Retina (tissue), 1 donor: ENCODE results near the gene CANT1.
"Not testable (repeated sequence)": the region's sequence is repeated elsewhere in the genome, so short reads cannot be mapped to it uniquely, and the experiment has no call there.

ENCODE experiments used
- DNase-seq: peaks from one replicate; pipeline ENCODE4 v3.0.0-alpha.2; 2016

Gene CANT1

DNA sequence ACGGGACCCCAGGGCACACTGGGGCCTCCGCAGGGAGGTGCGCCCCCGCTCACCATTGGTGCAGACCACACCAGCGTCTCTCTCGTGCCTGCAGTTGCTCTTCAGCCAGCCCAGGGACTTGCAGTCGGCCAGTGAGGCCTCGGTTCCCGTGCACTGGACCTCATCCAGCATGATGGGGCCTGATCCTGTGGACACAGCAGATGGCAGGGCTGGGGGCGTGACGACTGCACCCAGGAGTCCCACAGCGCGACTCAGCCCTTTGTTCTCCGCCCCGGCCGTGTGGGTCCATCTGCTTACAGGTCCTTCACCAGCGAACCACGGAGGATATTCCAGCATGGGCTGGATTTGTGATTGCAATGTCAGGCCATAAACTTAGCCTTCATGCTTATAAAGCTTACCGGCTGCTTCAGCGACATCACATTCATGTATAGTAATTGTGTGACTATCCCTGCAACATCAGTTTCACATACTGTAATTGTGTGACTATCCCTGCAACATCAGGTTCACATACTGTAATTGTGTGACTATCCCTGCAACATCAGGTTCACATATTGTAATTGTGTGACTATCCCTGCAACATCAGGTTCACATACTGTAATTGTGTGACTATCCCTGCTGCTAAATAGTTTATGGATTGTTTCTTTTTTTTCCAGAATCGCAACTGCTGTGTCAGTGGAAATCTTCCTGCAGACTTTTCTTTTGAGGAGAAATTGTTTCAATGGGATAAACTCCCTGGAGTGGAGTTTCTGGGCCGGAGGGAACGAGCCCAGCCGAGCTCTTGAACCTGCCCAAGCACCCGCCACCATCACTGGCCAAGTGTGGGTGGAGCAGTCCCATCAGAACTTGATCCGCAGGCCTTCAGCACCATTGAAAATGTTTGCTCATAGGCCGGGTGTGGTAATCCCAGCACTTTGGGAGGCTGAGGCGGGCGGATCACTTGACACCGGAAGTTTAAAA is 34.7 kb downstream of the CANT1 start:
- peak; percentile 70 for DNase-seq

DNA sequence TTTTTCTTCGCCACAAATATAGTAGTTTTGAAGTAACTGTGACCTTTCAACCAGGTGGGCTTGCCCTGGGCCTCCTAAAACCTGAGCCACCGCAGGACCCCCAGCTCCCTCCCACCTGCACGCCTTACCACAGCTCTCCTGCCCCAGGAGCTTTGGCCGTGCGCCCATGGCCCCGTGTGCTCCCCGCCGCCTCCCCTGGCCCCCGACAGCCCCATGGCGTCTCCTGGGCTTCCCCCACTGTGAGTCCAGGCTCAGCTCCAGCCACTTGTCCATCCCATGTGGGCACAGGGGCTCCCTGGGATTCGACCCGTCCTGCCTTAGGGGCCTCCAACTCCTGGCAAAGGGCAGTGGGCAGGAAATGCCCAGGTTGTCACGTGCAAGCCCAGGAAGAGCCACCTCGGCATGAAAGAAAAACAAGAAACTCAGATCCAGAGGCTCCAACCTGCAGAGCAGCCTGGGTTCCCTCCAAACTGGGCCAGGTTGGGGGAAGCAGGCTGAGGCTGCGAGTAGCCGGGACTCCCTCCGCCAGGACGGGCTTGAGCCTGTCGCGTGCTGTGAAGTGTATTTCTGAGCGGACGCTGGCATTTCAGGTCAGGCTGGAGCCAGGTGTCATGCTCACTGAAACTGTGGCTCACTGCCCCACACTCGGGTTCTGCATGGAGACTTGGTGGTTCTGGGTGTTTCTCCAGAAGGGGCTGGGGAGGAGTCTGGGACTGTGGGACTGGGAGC is 35.6 kb downstream of the CANT1 start:
- no peak for DNase-seq

GRCh38 chr17:78973196-78973595 is 36.4 kb downstream of the CANT1 start:
- DNase-seq: no peak

DNA sequence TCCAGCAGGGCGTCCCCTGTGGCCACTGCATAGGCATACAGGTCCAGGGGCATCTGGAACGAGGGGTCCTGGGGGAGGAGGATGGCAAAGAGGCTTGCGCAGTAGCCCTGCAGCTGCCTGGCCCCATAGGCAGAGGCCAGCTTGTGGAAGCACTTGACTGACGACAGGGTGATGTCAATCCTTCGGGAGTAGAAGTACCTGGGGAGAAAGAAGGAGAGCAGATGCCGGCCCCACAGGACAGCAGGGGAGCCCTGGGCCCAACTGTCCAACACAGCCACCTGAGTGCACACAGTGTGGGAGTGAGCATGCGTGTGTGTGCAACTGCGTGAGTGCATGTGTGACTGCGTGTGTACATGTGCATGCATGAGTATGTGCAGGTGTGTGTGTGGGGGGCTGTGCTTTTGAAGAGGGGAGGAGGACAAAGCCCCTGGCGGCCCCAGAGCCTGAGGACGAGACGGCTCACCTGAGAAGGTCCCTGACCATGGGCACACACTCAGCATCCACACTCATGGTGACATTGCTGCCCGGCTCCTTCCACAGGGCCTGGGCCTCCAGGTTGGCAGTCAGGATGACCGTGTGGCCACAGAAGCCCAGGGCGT is 37.0 kb downstream of the CANT1 start:
- DNase-seq: no peak

DNA sequence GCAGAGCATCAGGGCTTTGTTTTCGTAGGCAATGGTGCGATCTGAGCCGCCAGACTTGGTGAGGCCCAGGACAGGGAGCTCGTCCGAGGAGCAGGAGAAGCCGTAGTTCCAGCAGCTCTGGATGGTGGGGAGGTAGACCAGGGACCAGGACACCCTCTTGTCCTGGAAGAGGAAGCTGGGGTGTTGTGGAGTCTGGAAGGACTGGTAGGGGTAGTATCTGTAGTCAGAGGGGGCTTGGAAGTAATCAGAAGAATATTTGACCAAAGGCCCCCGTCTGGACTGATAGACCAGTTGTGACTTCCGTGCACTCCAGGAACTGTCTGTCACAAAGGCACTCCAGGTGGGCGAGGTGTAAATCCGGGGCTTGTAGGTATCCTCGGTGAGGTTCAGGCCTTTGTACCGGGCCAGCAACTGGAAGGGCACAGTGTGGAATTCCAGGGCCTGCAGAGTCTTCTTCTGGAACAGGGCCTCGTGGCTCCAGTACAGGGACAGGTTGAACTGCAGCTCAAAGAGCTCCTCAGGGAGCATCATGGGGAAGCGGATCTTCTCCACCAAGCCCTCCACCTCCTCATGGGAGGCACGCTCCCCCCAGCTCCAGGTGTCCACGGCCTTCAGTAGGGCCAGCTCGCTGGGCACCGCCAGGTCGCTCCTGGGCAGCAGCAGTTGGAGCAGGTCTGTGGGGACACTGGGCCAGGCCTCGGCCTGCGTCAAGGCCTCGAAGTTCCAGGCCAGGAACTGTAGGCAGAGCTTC is 37.6 kb downstream of the CANT1 start:
- DNase-seq: no peak

- DNase-seq: peak; percentile 88
Observed at GRCh38 chr17:78970834-78971755, 38.5 kb downstream of the CANT1 start.

DNA sequence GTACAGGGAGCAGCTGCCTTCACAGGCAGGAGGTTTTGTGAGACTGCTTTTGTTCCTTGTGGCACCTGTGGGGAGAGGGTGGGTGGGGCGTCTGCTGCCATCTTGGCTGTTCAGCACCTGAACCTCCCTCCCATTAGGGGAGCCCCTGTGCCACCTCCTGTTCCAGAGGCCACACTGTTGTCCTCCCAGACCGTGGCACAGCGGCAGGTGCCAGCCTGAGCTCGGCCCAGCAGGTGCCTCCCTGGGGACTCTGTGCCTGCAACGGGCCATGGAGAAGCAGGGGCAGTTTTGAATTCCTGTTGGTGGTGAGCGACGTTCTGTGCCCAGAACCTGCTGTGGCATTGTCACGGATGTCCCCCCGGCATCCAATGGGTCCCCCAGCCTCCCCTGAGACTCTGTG is 39.7 kb downstream of the CANT1 start:
- no peak for DNase-seq

DNA sequence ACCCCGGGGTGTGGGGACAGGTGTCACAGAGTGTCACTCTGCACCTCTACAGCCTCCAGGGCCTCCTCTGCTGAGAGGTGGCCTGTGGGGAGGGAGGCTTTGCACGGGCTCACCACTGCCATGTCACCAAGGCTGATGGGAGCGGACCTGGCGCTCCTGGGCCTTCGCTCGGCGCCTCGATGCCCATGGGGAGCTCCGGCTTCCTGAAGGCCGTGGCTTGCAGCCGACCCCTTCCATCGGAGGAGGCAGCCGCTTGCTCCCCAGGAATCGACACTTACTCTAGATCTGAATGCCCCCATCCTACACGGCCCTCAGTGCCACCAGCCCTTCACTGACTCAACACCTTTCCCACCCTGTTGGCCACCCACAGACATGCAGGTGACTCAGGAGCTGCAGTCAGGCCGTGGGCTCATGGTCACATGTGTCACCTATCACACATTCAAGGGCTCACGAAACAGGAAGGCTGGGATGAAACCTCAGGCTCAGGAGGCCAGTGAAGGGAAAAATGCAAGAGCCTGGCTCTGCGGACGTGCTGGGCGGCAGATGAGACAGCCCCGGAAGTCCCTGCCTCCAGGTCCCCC is 41.7 kb downstream of the CANT1 start:
- DNase-seq: no peak

DNA sequence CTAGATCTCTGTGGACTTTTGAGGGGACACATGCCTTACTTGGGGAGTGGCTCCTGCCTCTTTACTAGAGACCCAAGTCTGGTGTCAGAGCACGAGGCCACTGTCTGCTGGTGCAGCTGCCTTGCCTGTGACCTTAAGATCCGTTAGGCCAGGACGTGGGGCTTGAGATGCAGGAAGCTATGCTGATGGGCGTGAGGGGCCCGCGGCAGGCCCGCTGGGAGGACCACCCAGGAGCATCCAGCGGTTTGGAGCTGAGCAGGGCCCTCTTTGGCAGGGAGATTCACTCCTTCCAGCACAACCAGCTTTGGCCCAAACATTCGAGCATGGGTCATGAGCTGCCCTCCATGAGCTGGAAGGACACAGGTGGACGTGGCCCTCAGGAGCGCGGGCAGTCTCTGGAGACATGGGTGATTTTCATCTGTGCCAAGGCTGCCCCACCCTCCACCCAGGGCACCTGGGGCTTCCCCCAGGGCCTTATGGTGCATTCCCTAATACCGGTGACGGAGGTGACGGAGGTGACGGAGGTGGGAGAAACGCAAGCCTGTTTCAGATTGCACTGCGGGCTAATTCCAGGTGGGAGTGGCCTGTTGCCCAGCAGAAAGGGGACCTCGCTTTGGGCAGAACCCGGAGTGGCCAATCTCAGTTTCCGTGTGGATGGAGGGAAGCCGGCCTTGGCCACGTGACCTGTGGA is 42.5 kb downstream of the CANT1 start:
- DNase-seq: no peak

DNA sequence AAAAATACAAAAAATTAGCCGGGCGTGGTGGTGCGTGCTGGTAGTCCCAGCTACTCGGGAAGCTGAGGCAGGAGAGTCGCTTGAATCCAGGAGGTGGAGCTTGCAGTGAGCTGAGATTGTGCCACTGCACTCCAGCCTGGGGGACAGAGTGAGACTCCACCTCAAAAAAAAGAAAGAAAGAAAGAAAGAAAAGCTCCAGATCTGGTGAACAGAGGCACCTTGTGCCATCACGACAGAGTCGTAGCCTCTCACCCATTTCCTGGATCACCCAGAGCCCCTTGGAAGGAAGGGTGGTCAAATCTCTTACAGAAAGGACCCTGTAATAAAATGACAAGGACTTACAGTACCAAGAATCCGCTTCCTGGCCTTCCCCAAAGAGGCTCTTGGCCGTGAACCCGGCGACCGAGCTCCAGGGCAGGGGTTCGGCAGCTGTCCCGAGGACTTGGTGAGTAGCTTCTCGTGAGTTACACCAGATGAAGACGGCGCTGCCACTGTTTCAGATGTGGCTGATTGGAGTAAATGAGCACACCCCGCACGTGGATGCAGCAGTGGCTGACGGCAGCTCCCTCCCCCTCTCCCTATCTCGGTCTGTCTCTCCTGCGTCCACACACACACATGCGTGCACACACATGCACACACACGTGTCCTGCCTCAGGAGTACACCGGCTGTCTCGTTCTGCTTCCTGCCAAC is 43.3 kb downstream of the CANT1 start:
- DNase-seq: no peak

GRCh38 chr17:78965491-78965924 is 44.1 kb downstream of the CANT1 start:
- DNase-seq: no peak

DNA sequence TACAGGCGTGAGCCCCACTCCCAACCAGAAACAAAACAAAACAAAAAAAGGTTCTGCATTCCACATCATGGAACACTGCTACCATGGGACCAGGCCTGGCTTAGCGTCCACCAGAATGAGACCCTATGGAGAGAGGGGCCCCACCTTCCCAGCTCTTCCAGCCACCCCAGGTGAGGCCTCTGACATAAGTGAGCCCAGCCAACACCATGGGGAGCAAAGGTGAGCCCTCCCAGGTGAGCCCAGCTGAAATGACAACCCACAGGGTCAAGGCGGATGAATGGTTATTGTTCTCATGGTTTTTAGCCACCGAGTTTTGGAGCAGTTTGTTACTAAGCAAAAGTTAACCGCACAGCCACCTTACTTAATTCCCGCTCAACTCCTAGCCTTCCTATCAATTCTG is 46.2 kb downstream of the CANT1 start:
- DNase-seq: no peak

DNA sequence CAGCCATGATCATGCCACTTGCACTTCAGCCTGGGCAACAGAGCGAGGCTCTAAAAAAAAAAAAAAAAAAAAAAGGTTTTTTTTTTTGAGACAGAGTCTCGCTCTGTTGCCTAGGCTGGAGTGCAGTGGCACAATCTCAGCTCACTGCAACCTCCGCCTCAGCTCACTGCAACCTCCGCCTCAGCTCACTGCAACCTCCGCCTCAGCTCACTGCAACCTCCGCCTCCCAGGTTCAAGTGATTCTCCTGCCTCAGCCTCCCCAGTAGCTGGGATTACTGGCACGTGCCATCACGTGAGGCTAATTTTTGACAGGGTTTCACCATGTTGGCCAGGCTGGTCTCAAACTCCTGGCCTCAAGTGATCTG is 46.6 kb downstream of the CANT1 start:
- not testable (repeated sequence) for DNase-seq

- no peak for DNase-seq
Observed at GRCh38 chr17:78962345-78962983, 47.1 kb downstream of the CANT1 start.

- DNase-seq: no peak
Observed at GRCh38 chr17:78961571-78961970, 48.0 kb downstream of the CANT1 start.

DNA sequence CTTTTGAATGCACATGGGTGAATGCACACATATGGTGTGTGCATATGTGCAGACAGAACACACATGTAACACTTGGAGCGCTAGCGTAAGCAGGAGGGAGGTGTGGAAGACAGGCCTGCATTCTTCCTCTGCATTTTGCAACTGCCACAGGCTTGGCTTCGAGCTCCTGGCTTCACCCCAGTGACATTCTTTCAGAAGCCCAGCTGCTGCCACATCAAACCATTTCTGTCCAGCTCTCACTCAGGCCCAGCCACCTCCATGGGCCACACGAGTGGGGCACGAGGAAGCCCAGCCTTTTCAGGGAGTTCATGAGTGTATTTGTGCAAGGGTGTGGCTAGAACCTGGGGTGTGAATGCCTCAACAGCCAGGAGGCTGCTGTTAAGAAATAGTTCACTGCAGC is 48.6 kb downstream of the CANT1 start:
- no peak for DNase-seq

GRCh38 chr17:78959803-78960202 is 49.8 kb downstream of the CANT1 start:
- DNase-seq: no peak

DNA sequence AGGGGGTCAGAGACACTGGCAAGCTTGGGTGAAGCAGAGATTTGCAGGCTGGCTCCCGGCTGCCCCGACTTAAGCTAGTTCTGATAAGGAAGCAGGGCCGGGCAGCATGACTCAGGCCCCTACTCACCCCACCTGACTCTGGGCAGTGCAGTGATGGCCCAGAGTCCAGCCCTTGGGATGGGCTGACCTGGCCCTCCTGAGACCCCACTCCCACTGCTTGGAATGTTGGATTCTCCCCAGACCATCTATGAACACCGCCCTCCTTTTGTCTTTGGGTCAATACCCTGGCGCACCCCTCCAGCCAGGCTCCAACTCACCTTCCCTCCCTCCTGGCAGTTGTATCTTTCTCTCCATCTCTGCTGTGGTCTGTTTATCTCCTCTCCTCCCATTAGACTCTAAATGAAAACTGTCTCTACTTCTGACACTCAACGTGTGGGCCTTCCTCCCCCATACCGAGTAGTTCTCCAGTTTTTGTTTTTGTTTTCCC is 50.9 kb downstream of the CANT1 start:
- DNase-seq: no peak

DNA sequence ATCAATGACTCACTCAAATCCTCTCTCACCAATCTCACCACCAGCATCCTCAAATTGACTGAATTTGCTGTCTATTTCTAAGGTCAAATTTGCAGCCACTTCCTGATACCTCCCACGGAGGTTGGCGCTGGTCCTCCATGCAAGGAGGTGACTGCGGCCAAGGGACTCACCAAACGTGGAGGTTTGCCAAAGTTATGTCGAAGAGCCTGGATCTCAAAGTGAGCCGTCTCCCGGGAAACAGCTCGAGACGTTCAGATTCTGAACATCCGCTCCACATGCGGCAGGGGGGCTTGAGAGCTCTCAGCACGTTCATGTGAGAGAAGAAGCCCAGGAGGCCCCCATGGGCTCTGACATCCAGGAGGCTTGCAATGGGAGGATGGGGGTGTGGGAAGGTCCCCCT is 52.4 kb downstream of the CANT1 start:
- DNase-seq: no peak
